SH-SY5Y (cell line): Measurements from ENCODE around the gene RGL1.

Experiments used
- GATA2 ChIP-seq: IDR thresholded peaks from 2 replicates; pipeline ENCODE4 v1.6.1; 2011; ENCODE audit warnings: mild to moderate bottlenecking, low read depth, low read length
- GATA3 ChIP-seq: IDR thresholded peaks from 2 replicates; pipeline ENCODE4 v1.6.1; 2011; ENCODE audit warnings: low read depth, mild to moderate bottlenecking, low read length, moderate library complexity

GRCh38 chr1:183909672-183910071, 104.8 kb downstream of the RGL1 start:
- TF ChIP-seq GATA3 (no peak), GATA2 (no peak)
